Measurements from ENCODE around the gene BAHD1. TPM values are rescaled to one million over a fixed set of nuclear protein-coding genes. Genes with fewer than 3 reads are reported as not detected.

The BAHD1 gene
- polyA plus RNA-seq, 1 of the 3 experiments (the other 2 are of a cell fraction) = 5.5 TPM

DNA sequence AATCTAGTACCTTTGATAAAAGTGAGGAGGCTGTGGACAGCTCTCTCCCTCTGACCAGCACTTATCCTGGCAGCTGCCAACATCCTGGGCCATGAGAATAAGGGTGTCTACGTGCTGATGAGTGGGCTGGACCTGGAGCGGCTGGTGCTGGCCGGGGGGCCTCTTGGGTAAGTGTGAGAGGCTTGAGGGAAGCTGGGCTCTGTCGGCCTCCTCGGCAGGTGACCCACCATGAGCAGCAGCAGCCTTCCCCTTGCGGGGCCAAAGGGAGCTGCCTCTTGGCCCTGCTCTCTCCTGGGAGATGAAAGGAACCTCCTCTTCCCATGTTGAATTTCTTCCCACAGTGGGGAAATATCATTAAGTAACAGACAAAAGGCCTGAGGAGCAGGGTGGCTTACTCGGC, 25.9 kb upstream of the BAHD1 start:
- CTCF ChIA-PET = interaction anchor here (1.2 to 16.9 kb wide), 2 partner anchors 75 to 104 kb away, joined by 4 to 299 read pairs; partner anchors contain the start of gene CCDC9B
- no peaks in the 10 kb centered on the region for H3K9me3 ChIP-seq
- no peak for DNase-seq
- 100% methylated on average over 1 of the region's 7 CpGs for WGBS (ENCODE audit: low lambda C conversion rate)
- no peaks in the 10 kb centered on the region for H3K27me3 ChIP-seq (ENCODE audit: insufficient read depth)
- no peaks in the 10 kb centered on the region for H3K79me2 ChIP-seq (ENCODE audit: insufficient read depth)
- no peak overlapping the region for H3K9ac ChIP-seq
- TF ChIP-seq GABPA (IDR thresholded peaks at IDR 0.05; ENCODE audit: low read depth) (no peak), FOXJ3 (CRISPR knock-in tag; IDR thresholded peaks at IDR 0.05) (no peak), EP300 (IDR thresholded peaks at IDR 0.05; ENCODE audit: borderline replicate concordance in 1 of 2, low read depth in 1 of 2, low read length in 1 of 2) (no peak), MXI1 (IDR thresholded peaks at IDR 0.05; ENCODE audit: low read depth, low read length) (no peak), POLR2AphosphoS5 (IDR thresholded peaks at IDR 0.05; ENCODE audit: low read depth, low read length) (no peak), NFIC (IDR thresholded peaks at IDR 0.05; ENCODE audit: borderline replicate concordance) (no peak), CHD2 (IDR thresholded peaks at IDR 0.05; ENCODE audit: low read length, partially characterized antibody) (no peak), FOSL2 (IDR thresholded peaks at IDR 0.05; ENCODE audit: borderline replicate concordance, low read depth) (no peak), RXRA (IDR thresholded peaks at IDR 0.05; ENCODE audit: borderline replicate concordance, low read depth) (no peak), CTCF (IDR thresholded peaks at IDR 0.05) (no peak), SIN3A (IDR thresholded peaks at IDR 0.05; ENCODE audit: borderline replicate concordance, low read depth, low read length) (no peak), TEAD4 (IDR thresholded peaks at IDR 0.05; ENCODE audit: borderline replicate concordance, insufficient read depth) (no peak)
- TF ChIP-seq, protein P1, sequence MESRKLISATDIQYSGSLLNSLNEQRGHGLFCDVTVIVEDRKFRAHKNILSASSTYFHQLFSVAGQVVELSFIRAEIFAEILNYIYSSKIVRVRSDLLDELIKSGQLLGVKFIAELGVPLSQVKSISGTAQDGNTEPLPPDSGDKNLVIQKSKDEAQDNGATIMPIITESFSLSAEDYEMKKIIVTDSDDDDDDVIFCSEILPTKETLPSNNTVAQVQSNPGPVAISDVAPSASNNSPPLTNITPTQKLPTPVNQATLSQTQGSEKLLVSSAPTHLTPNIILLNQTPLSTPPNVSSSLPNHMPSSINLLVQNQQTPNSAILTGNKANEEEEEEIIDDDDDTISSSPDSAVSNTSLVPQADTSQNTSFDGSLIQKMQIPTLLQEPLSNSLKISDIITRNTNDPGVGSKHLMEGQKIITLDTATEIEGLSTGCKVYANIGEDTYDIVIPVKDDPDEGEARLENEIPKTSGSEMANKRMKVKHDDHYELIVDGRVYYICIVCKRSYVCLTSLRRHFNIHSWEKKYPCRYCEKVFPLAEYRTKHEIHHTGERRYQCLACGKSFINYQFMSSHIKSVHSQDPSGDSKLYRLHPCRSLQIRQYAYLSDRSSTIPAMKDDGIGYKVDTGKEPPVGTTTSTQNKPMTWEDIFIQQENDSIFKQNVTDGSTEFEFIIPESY (IDR thresholded peaks at IDR 0.05; ENCODE audit: borderline replicate concordance, low read depth) = no peak
- TF ChIP-seq, protein P2, sequence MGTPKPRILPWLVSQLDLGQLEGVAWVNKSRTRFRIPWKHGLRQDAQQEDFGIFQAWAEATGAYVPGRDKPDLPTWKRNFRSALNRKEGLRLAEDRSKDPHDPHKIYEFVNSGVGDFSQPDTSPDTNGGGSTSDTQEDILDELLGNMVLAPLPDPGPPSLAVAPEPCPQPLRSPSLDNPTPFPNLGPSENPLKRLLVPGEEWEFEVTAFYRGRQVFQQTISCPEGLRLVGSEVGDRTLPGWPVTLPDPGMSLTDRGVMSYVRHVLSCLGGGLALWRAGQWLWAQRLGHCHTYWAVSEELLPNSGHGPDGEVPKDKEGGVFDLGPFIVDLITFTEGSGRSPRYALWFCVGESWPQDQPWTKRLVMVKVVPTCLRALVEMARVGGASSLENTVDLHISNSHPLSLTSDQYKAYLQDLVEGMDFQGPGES (IDR thresholded peaks at IDR 0.05; ENCODE audit: low read depth, low read length) = no peak
- H3K4me1 ChIP-seq (ENCODE audit: control insufficient read depth in 1 of 2, insufficient read depth in 2 of 2, low read depth in 1 of 2, low read length in 1 of 2) = no peaks in the 10 kb centered on the region
- POLR2A ChIA-PET = interaction anchor here (1.0 to 2.0 kb wide), 2 partner anchors 9 to 10 kb away, joined by 3 to 8 read pairs; partner anchors contain the start of gene IVD
- H3K4me3 ChIP-seq (ENCODE audit: low read depth in 2 of 2, low read length in 1 of 2) = no peak overlapping the region
- H3K9me2 ChIP-seq = no peaks in the 10 kb centered on the region
- H4K20me1 ChIP-seq (ENCODE audit: insufficient read depth) = no peaks in the 10 kb centered on the region
- no peak overlapping the region for H3K4me2 ChIP-seq
- H3K36me3 ChIP-seq (replicated peaks in 1 of 2; ENCODE audit: control insufficient read depth in 1 of 2, insufficient read depth in 2 of 2, low read length in 1 of 2) = peaks cover 21 to 55% of the 10 kb centered on the region in 2 experiments
- no peak overlapping the region for H3K27ac ChIP-seq (ENCODE audit: low read depth in 2 of 2, low read length in 1 of 2)
- H2AFZ ChIP-seq (ENCODE audit: low read depth) = no peak overlapping the region
- H3F3A ChIP-seq (replicated peaks; ENCODE audit: insufficient read depth) = no peaks in the 10 kb centered on the region
